OCI-LY1 (cell line): Measurements from ENCODE around the gene PTPRQ.
A peak's percentile ranks its signal among the peaks of the same experiment; 100 is the strongest.
"Not testable (repeated sequence)": the region's sequence is repeated elsewhere in the genome, so short reads cannot be mapped to it uniquely, and the experiment has no call there.

Experiments
- H2AFZ ChIP-seq: fragments of 200-600 bp; sonication (generic), shearing (Covaris generic); 2 replicates; pipeline ENCODE4 v1.6.0; 2014; ENCODE audit warnings: antibody characterized with exemption, mild to moderate bottlenecking, low read length
- H3F3A ChIP-seq: fragments of 200-600 bp; sonication (generic), shearing (Covaris generic); 2 replicates; pipeline ENCODE4 v1.6.0; 2014; ENCODE audit warnings: mild to moderate bottlenecking, antibody characterized with exemption, low read length, moderate library complexity; ENCODE audit not compliant: insufficient read depth
- H3K27ac ChIP-seq: fragments of 200-600 bp; sonication (generic); 2 replicates; pipeline ENCODE4 v1.5.1; 2014; ENCODE audit warnings: low read length, mixed run types, mild to moderate bottlenecking, low read depth; ENCODE audit not compliant: poor library complexity, severe bottlenecking
- H3K27me3 ChIP-seq: fragments of 200-600 bp; sonication (generic); 2 replicates; pipeline ENCODE4 v1.6.0; 2014; ENCODE audit warnings: antibody characterized with exemption, mild to moderate bottlenecking, low read length, moderate library complexity; ENCODE audit not compliant: insufficient read depth
- H3K36me3 ChIP-seq: fragments of 200-600 bp; sonication (generic); 2 replicates; pipeline ENCODE4 v1.6.1; 2014; ENCODE audit warnings: mild to moderate bottlenecking, antibody characterized with exemption, low read length, moderate library complexity, mixed read lengths; ENCODE audit not compliant: insufficient read depth
- H3K4me1 ChIP-seq: fragments of 200-600 bp; sonication (generic); 2 replicates; pipeline ENCODE4 v1.5.1; 2014; ENCODE audit warnings: mild to moderate bottlenecking, low read length, moderate library complexity; ENCODE audit not compliant: insufficient read depth, severe bottlenecking
- H3K4me2 ChIP-seq: fragments of 200-600 bp; sonication (generic), shearing (Covaris generic); 2 replicates; pipeline ENCODE4 v1.6.1; 2014; ENCODE audit warnings: low read length
- H3K4me3 ChIP-seq: fragments of 200-600 bp; sonication (generic); 2 replicates; pipeline ENCODE4 v1.5.1; 2014; ENCODE audit warnings: low read length, low read depth, mild to moderate bottlenecking, mixed read lengths; ENCODE audit not compliant: poor library complexity, severe bottlenecking
- H3K79me2 ChIP-seq: fragments of 200-600 bp; shearing (Covaris generic); 2 replicates; pipeline ENCODE4 v1.6.1; 2016; ENCODE audit warnings: mixed run types, low read length, mixed read lengths; ENCODE audit not compliant: insufficient read depth
- H3K9ac ChIP-seq: fragments of 200-600 bp; sonication (generic), shearing (Covaris generic); 2 replicates; pipeline ENCODE4 v1.6.1; 2014; ENCODE audit warnings: mild to moderate bottlenecking, low read length, mixed read lengths
- H3K9me2 ChIP-seq: fragments of 200-600 bp; sonication (generic), shearing (Covaris generic); 2 replicates; pipeline ENCODE4 v1.6.1; 2014; ENCODE audit warnings: low read depth, mild to moderate bottlenecking, low read length, mixed read lengths
- H3K9me3 ChIP-seq: fragments of 200-600 bp; shearing (Covaris generic); 2 replicates; pipeline ENCODE4 v1.6.1; 2014; ENCODE audit warnings: low read length, mixed read lengths
- H4K20me1 ChIP-seq: fragments of 200-600 bp; sonication (generic), shearing (Covaris generic); 2 replicates; pipeline ENCODE4 v1.6.0; 2016; ENCODE audit warnings: mild to moderate bottlenecking, low read length; ENCODE audit not compliant: insufficient read depth
- EZH2 ChIP-seq: fragments of 200-600 bp; sonication (generic), shearing (Covaris generic); IDR thresholded peaks from 2 replicates; pipeline ENCODE4 v1.8.0; 2017; ENCODE audit warnings: borderline replicate concordance, mixed run types, mild to moderate bottlenecking, antibody characterized with exemption, low read length, moderate library complexity, mixed read lengths
- TF ChIP-seq, protein P1 (sequence below): fragments of 200-600 bp; sonication (generic), shearing (Covaris generic); IDR thresholded peaks from 2 replicates; pipeline ENCODE4 v1.5.1; 2017; ENCODE audit warnings: mild to moderate bottlenecking, antibody characterized with exemption, low read length, moderate library complexity, mixed read lengths

Gene PTPRQ

DNA sequence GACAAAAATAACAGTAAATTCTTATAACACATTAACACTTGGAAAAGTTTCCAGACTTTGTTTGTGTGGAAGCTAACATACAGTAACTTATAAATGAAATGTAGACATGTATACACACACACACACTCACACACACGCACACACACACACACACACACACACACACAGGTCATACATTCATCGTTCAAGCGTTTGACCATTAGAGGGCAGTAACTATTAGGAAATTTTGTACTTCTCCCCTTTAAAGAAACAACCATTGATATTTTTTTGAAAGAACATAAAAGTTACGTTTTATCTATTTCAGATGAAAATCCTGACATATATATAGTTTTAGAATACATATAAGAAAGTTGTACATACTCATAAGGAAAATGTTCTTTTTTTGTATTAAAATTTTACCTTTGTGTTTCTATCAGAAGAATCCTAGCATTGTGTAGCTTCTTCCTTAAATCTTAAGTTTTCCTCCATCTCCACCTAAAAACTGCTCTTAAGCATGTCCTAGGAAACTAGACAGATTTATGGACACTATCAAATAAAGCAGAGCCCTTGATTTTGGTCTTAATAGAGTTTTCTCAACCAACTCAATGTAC lies 29.0 kb downstream of the PTPRQ start:
- H3K9me2 ChIP-seq = no peaks in the 10 kb centered on the region
- H3K27ac ChIP-seq = no peak overlapping the region
- no peaks in the 10 kb centered on the region for H3K4me1 ChIP-seq
- H3K9ac ChIP-seq = no peak overlapping the region
- H2AFZ ChIP-seq = no peak overlapping the region
- no peak for TF ChIP-seq EZH2
- TF ChIP-seq, protein P1, sequence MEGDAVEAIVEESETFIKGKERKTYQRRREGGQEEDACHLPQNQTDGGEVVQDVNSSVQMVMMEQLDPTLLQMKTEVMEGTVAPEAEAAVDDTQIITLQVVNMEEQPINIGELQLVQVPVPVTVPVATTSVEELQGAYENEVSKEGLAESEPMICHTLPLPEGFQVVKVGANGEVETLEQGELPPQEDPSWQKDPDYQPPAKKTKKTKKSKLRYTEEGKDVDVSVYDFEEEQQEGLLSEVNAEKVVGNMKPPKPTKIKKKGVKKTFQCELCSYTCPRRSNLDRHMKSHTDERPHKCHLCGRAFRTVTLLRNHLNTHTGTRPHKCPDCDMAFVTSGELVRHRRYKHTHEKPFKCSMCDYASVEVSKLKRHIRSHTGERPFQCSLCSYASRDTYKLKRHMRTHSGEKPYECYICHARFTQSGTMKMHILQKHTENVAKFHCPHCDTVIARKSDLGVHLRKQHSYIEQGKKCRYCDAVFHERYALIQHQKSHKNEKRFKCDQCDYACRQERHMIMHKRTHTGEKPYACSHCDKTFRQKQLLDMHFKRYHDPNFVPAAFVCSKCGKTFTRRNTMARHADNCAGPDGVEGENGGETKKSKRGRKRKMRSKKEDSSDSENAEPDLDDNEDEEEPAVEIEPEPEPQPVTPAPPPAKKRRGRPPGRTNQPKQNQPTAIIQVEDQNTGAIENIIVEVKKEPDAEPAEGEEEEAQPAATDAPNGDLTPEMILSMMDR = peak; percentile 55
- H3K36me3 ChIP-seq = no peaks in the 10 kb centered on the region
- H3K4me2 ChIP-seq = no peak overlapping the region
- no peak overlapping the region for H3K4me3 ChIP-seq
- H3K79me2 ChIP-seq = no peaks in the 10 kb centered on the region
- H3K27me3 ChIP-seq = no peaks in the 10 kb centered on the region
- H3F3A ChIP-seq = no peaks in the 10 kb centered on the region
- no peaks in the 10 kb centered on the region for H4K20me1 ChIP-seq
- no peaks in the 10 kb centered on the region for H3K9me3 ChIP-seq

DNA sequence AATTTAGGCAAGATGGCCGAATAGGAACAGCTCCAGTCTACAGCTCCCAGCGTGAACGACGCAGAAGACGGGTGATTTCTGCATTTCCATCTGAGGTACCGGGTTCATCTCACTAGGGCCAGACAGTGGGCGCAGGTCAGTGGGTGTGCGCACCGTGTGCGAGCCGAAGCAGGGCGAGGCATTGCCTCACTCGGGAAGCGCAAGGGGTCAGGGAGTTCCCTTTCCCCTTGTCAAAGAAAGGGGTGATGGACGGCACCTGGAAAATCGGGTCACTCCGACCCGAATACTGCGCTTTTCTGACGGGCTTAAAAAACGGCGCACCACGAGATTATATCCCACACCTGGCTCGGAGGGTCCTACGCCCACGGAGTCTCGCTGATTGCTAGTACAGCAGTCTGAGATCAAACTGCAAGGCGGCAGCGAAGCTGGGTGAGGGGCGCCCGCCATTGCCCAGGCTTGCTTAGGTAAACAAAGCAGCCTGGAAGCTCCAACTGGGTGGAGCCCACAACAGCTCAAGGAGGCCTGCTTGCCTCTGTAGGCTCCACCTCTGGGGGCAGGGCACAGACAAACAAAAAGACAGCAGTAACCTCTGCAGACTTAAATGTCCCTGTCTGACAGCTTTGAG lies 33.6 kb downstream of the PTPRQ start:
- not testable (repeated sequence) for H3K4me3 ChIP-seq, H3K27me3 ChIP-seq, H3K9ac ChIP-seq, H3K27ac ChIP-seq, H3K79me2 ChIP-seq, H2AFZ ChIP-seq, H3K9me2 ChIP-seq, H3K36me3 ChIP-seq, H3K9me3 ChIP-seq, H3F3A ChIP-seq, H3K4me1 ChIP-seq, H3K4me2 ChIP-seq, H4K20me1 ChIP-seq

DNA sequence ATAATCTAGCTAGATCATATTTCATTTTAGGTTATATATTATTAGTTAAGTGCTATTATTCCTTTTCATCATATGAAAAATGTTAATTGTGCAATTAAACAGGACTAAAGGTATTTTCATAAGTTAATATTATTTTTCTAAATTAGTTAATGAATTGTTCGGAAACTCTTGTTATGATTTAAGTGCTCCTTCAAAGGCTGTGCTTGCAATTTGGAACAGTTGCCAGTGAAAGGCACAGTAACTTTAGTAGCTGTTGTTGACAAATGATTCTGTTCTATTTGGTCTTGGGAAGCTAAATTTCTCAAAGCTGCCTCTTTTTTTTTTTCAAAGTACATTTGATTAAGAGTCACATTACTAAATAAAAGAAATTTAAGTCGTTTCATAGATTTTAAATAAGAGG lies 40.7 kb downstream of the PTPRQ start:
- no peaks in the 10 kb centered on the region for H3K4me1 ChIP-seq
- no peaks in the 10 kb centered on the region for H3K9me3 ChIP-seq
- TF ChIP-seq, protein P1 = no peak
- TF ChIP-seq EZH2 = no peak
- no peaks in the 10 kb centered on the region for H3F3A ChIP-seq
- no peak overlapping the region for H3K27ac ChIP-seq
- H3K9ac ChIP-seq = no peak overlapping the region
- no peak overlapping the region for H3K4me3 ChIP-seq
- no peaks in the 10 kb centered on the region for H3K9me2 ChIP-seq
- H3K27me3 ChIP-seq = no peaks in the 10 kb centered on the region
- no peaks in the 10 kb centered on the region for H3K36me3 ChIP-seq
- no peaks in the 10 kb centered on the region for H4K20me1 ChIP-seq
- H3K4me2 ChIP-seq = no peak overlapping the region
- H2AFZ ChIP-seq = no peak overlapping the region
- no peaks in the 10 kb centered on the region for H3K79me2 ChIP-seq
